Spleen (tissue), 11 donors: ENCODE results near the gene GOLIM4. TPM values are rescaled to one million over a fixed set of nuclear protein-coding genes. Genes with fewer than 3 reads are reported as not detected.

Source experiments
- DNase-seq: peaks from one replicate; pipeline ENCODE4 v3.0.0-alpha.2; 2020
- H3K27ac ChIP-seq, 8 donors: fragments of 200-600 bp; sonication (generic) in 7 of 8; 1 replicate in 4 of 8; 2 replicates in 4 of 8; pipeline versions ENCODE4 v1.5.0 to v1.8.0; 2016 to 2021; ENCODE audit warnings: inconsistent platforms in 4 of 8, mild to moderate bottlenecking in 4 of 8, moderate library complexity in 1 of 8
- H3K27me3 ChIP-seq, 7 donors: fragments of 200-600 bp; sonication (generic) in 6 of 7; replicated peaks in 1 of 7; 1 replicate in 4 of 7; 2 replicates in 3 of 7; pipeline versions ENCODE4 v1.5.0 to v1.8.0; 2016 to 2021; ENCODE audit warnings: inconsistent platforms in 3 of 7, mild to moderate bottlenecking in 1 of 7
- H3K36me3 ChIP-seq, 6 donors: fragments of 200-600 bp; sonication (generic) in 5 of 6; 1 replicate in 4 of 6; 2 replicates in 2 of 6; pipeline versions ENCODE4 v1.5.0 to v1.8.0; 2016 to 2021; ENCODE audit warnings: inconsistent platforms in 2 of 6
- H3K4me1 ChIP-seq, 6 donors: fragments of 200-600 bp; sonication (generic) in 5 of 6; 1 replicate in 3 of 6; 2 replicates in 3 of 6; pipeline versions ENCODE4 v1.5.0 to v1.8.0; 2016 to 2021; ENCODE audit warnings: inconsistent platforms in 3 of 6
- H3K4me3 ChIP-seq, 8 donors: fragments of 200-600 bp; sonication (generic) in 7 of 8; 1 replicate in 4 of 8; 2 replicates in 4 of 8; pipeline versions ENCODE4 v1.5.0 to v1.8.0; 2016 to 2021; ENCODE audit warnings: inconsistent platforms in 4 of 8, mild to moderate bottlenecking in 4 of 8, moderate library complexity in 2 of 8
- H3K9me3 ChIP-seq, 8 donors: fragments of 200-600 bp; sonication (generic) in 7 of 8; 1 replicate in 4 of 8; 2 replicates in 4 of 8; pipeline versions ENCODE4 v1.5.0 to v1.8.0; 2016 to 2021; ENCODE audit warnings: inconsistent platforms in 4 of 8
- CTCF ChIP-seq, 11 experiments: fragments of 200-600 bp in 7 of 11; fragments of 450-650 bp in 4 of 11; sonication (generic) in 4 of 11; IDR thresholded peaks in 8 of 11; conservative IDR thresholded peaks in 3 of 11; 1 replicate in 7 of 11; 2 replicates in 4 of 11; pipeline versions ENCODE4 v1.4.0 to v1.8.0; 2016 to 2021; ENCODE audit warnings: antibody characterized with exemption in 11 of 11, inconsistent platforms in 4 of 11, mild to moderate bottlenecking in 1 of 11
- POLR2A ChIP-seq, 3 donors: fragments of 450-650 bp; IDR thresholded peaks; one replicate each; pipeline ENCODE4 v1.5.1; 2017; ENCODE audit warnings: antibody characterized with exemption in 3 of 3, mild to moderate bottlenecking in 1 of 3
- POLR2AphosphoS5 ChIP-seq, 3 donors: sonication (generic); formaldehyde crosslinking; IDR thresholded peaks; one replicate each; pipeline ENCODE4 v1.5.1; 2017; ENCODE audit warnings: antibody characterized with exemption in 3 of 3
- WGBS, 5 donors: extraction: QIAGEN DNeasy Blood & Tissue Kit in 3 of 5; methylation state at CpG; one replicate each; pipeline versions ENCODE4 v1.1.5 to v1.1.7; 2013 to 2018; 5-methylcytosine and 5-hydroxymethylcytosine counted together
- intact Hi-C: fragments of 100-400 bp; cut with DNase I; formaldehyde crosslinking; loops from one replicate; pipeline ENCODE4 v1.15.0; 2023; ENCODE audit warnings: low total_unique reads
- polyA plus RNA-seq, 3 donors: library from polyadenylated mRNA; stranded (reverse); fragments of 200-250 nt; gene quantifications; one replicate each; pipeline ENCODE4 v1.2.1, GENCODE V29; 2013
- total RNA-seq, 7 donors: library from RNA; depleted of rRNA in 3 of 7; stranded (reverse); fragments of >200 nt in 3 of 7; fragmentation: NEBNext Ultra II Directional in 4 of 7; extraction: Animal tissue kit (Norgen Biotek cat#: 25700) in 4 of 7; gene quantifications; one replicate each; pipeline versions ENCODE4 v1.1.0 to v1.2.1, GENCODE V29; 2016 to 2021
- donor health status: healthy with polysubstance abuse.
- donor health status: DM: no; HTN: no; CAD: no; lungs with moderate emphysema.
- donor health status: DM: no; HTN: no; CAD: no.
- donor health status: Bipolar disorder and iron deficiency.
- donor health status: healthy.
- donor health status: DM: no; HTN: no; CAD: no.
- donor health status: DM: yes; HTN: yes; CAD: no.

Gene GOLIM4
- total and polyA plus RNA-seq, 10 donors, result 5.5 to 44.8 (median 23.1) TPM

GRCh38 chr3:167992381-167992780 is 103.3 kb downstream of the GOLIM4 start:
- 72 to 95% (median 83%) methylated on average over 1 of the region's 1 CpG for WGBS, 5 donors
- no peak overlapping the region for H3K4me3 ChIP-seq
- intact Hi-C loops, result no loop called here
- no peaks in the 10 kb centered on the region for H3K9me3 ChIP-seq
- TF ChIP-seq POLR2A (IDR thresholded peaks at IDR 0.05) (no peak), CTCF (IDR thresholded peaks at IDR 0.05 in 8 of 11, conservative IDR thresholded peaks at IDR 0.05 in 3 of 11) (no peak), POLR2AphosphoS5 (IDR thresholded peaks at IDR 0.05) (no peak)
- H3K36me3 ChIP-seq, result no peaks in the 10 kb centered on the region
- no peak for DNase-seq
- no peak overlapping the region for H3K27ac ChIP-seq
- H3K4me1 ChIP-seq, result no peaks in the 10 kb centered on the region
- H3K27me3 ChIP-seq, result no peaks in the 10 kb centered on the region

GRCh38 chr3:167991213-167991612 is 104.5 kb downstream of the GOLIM4 start:
- TF ChIP-seq POLR2AphosphoS5 (IDR thresholded peaks at IDR 0.05) (no peak), POLR2A (IDR thresholded peaks at IDR 0.05) (no peak), CTCF (IDR thresholded peaks at IDR 0.05 in 8 of 11, conservative IDR thresholded peaks at IDR 0.05 in 3 of 11) (no peak)
- Histone ChIP-seq H3K4me3 (no peak overlapping the region), H3K27me3 (no peaks in the 10 kb centered on the region), H3K9me3 (no peaks in the 10 kb centered on the region), H3K36me3 (no peaks in the 10 kb centered on the region), H3K27ac (no peak overlapping the region), H3K4me1 (no peaks in the 10 kb centered on the region)
- DNase-seq, result no peak
- intact Hi-C loops, result no loop called here
- 81 to 94% (median 89%) methylated on average over 6 of the region's 6 CpGs for WGBS, 5 donors

- intact Hi-C loops, result no loop called here
- no peak for DNase-seq
- no peak overlapping the region for H3K27ac ChIP-seq
- H3K4me1 ChIP-seq, result no peaks in the 10 kb centered on the region
- no peaks in the 10 kb centered on the region for H3K27me3 ChIP-seq
- no peak overlapping the region for H3K4me3 ChIP-seq
- WGBS, 5 donors, result 88 to 93% (median 91%) methylated on average over 6 of the region's 6 CpGs
- H3K9me3 ChIP-seq, result no peaks in the 10 kb centered on the region
- no peak for TF ChIP-seq POLR2AphosphoS5 (IDR thresholded peaks at IDR 0.05)
- TF ChIP-seq CTCF (IDR thresholded peaks at IDR 0.05 in 8 of 11, conservative IDR thresholded peaks at IDR 0.05 in 3 of 11), result no peak
- TF ChIP-seq POLR2A (IDR thresholded peaks at IDR 0.05), result no peak
- H3K36me3 ChIP-seq, result no peaks in the 10 kb centered on the region
Measured at GRCh38 chr3:167989999-167990398, 105.7 kb downstream of the GOLIM4 start.

GRCh38 chr3:167989066-167989465 is 106.7 kb downstream of the GOLIM4 start:
- Histone ChIP-seq H3K36me3 (no peaks in the 10 kb centered on the region), H3K27me3 (no peaks in the 10 kb centered on the region), H3K9me3 (no peaks in the 10 kb centered on the region), H3K4me1 (no peaks in the 10 kb centered on the region), H3K4me3 (no peak overlapping the region), H3K27ac (no peak overlapping the region)
- no peak for TF ChIP-seq POLR2AphosphoS5 (IDR thresholded peaks at IDR 0.05)
- TF ChIP-seq CTCF (IDR thresholded peaks at IDR 0.05 in 8 of 11, conservative IDR thresholded peaks at IDR 0.05 in 3 of 11), result no peak
- DNase-seq, result no peak
- 64 to 78% (median 69%) methylated on average over 2 of the region's 2 CpGs for WGBS, 5 donors
- intact Hi-C loops, result no loop called here
